NCI-H2227 treated with DMSO at 0.1 percent for 48 hours (cell line): ENCODE data around the gene C1QTNF9B.
A peak's percentile ranks its signal among the peaks of the same experiment; 100 is the strongest.
"Not testable (repeated sequence)": the region's sequence is repeated elsewhere in the genome, so short reads cannot be mapped to it uniquely, and the experiment has no call there.

ENCODE experiments used
- DNase-seq: peaks from one replicate; lab custom pipeline; 2025; lab: John Stamatoyannopoulos, UW

C1QTNF9B gene

GRCh38 chr13:23897452-23897919 lies at the start of gene C1QTNF9B:
Gene C1QTNF9B, minus strand, starts transcription at chr13:23897502.
- not testable (repeated sequence) for DNase-seq

GRCh38 chr13:23946900-23947299 lies 49.6 kb upstream of the C1QTNF9B start:
- DNase-seq = no peak

- DNase-seq = no peak
Observed at GRCh38 chr13:23946067-23946466, 48.8 kb upstream of the C1QTNF9B start.

GRCh38 chr13:23945612-23946011 lies 48.3 kb upstream of the C1QTNF9B start:
- no peak for DNase-seq

DNA sequence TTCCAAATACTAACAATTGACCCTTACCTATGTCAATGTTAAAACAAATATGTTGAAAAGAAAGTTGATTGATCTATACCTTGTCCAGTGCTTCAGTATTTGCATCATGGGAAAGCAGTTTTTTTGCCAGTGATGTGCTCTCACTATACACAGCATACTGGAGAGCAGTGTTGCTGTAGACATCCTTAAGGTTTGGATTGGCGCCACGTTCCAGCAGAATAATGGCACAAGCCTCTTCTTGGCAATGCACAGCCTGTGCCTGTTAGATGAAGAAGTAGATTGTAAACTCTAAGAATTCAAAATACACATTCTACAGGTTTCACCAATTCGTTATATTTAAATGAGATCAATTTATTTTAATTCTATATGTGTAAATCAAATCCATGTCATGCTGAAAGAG lies 43.9 kb upstream of the C1QTNF9B start:
- no peak for DNase-seq

DNA sequence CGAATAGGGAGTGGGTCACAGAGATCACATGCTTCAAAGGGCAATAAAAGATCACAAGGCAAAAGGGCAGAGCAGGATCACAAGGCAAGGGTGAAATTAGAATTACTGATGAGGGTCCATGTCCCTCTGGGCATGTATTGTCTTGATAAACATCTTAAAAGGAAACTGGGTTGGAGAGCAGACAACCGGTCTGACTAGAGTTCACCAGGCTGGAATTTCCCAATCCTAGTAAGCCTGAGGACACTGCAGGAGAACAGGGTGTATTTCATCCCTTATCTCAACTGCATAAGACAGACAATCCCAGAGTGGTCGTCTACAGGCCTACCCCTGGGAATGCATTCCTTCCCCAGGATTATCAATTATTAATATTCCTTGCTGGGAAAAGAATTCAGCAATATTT lies 42.4 kb upstream of the C1QTNF9B start:
- DNase-seq = not testable (repeated sequence)

GRCh38 chr13:23934520-23934919 lies 37.2 kb upstream of the C1QTNF9B start:
- DNase-seq = no peak

DNA sequence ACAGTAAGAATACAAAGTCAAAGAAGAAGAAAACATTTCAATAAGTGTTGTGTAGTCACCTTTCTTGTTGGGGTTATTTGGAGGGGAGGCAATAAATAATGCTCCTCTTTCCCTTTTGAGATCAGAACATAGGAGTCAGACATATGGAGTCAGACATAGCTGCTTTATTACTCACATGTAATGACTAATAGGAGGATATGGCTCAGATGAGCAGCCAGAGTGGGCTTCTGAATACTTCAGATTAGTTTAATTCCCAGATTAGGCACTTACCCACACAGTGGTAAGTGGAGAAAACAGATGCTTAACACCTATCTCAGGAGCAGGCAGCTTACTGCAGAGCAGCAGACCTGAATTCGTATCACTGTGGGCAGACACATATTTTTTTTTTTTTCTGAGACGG lies 31.7 kb upstream of the C1QTNF9B start:
- no peak for DNase-seq

- DNase-seq = no peak
Observed at GRCh38 chr13:23923031-23923430, 25.7 kb upstream of the C1QTNF9B start.

- no peak for DNase-seq
Observed at GRCh38 chr13:23922005-23922932, 25.0 kb upstream of the C1QTNF9B start.

DNA sequence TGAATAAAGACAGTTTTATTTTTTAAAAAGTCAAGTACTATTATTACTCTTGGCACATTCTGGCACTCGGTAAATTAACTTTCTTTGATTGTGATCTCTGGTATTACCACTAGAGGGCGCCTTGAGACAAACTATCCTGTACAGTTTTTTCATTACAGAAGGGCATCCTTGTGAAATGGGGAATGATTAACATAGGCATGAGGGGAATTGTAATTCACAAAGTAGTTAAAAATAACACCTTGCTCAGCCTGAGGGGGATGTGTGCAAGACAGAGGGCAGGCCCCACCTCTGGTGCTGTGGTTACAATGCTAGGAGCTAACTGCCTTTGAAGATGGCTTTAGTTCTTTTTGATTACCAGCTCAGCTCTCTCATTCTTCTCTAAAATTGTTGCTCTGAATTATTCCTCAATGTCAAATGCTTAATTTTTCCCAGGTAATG lies 24.2 kb upstream of the C1QTNF9B start:
- peak; percentile 21 for DNase-seq

GRCh38 chr13:23919006-23919405 lies 21.7 kb upstream of the C1QTNF9B start:
- no peak for DNase-seq

DNA sequence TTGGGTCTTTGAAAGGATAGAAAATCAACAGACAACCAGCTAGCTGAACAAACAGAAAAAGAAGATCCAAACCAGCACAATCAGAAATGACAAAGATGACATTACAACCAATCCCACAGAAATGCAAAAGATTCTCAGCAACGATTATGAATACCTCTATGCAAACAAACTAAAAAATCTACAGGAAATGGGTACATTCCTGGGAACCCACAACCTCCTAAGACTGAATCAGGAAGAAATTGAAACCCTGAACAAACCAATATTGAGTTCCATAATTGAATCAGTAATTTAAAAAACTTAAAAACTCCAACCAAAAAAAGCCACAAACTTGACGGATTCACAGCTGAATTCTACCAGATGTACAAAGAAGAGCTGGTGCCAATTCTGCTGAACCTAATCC lies 20.9 kb upstream of the C1QTNF9B start:
- no peak for DNase-seq

DNA sequence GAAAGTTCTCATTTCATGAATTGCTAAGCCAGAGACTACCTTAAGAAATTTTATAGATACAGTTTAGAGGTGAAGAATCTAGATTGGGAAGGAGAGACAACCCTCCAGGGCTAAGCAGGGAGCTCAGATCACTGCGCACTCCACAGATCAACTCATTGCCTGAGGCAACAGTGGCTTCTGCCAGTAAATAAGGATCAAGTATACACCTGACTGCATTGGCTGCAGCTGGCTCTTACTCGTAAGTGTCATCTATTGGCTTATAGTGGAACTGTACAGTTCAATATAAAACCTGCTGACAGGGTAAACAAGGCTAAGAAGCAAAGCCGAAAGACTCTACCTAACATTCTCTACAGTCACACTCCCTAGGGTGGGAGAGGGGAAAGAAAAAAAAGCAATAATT lies 18.0 kb upstream of the C1QTNF9B start:
- no peak for DNase-seq

GRCh38 chr13:23912469-23912868 lies 15.2 kb upstream of the C1QTNF9B start:
- DNase-seq = no peak

- DNase-seq = no peak
Observed at GRCh38 chr13:23909606-23910005, 12.3 kb upstream of the C1QTNF9B start.

- no peak for DNase-seq
Observed at GRCh38 chr13:23905766-23906165, 8.5 kb upstream of the C1QTNF9B start.

DNA sequence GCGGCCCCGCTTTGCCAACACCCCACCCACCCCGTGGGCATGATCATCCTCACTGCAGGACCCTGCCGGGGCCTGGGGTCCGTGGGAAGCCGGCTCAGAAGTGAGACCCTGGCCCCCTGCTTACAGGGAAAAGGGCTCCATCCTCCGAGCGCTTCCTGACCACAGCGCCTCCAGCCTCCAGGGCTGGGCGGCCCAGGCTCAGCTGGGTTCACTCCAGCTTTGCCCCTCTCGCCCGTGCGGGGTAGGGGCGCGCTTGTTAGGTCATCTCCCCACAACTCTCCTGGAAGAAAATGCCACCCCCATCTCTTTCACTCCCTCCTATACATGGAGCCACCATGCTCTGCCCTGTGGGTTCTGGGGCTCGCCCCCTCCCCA lies 6.6 kb upstream of the C1QTNF9B start:
- no peak for DNase-seq

- DNase-seq = no peak
Observed at GRCh38 chr13:23902975-23903905, 5.9 kb upstream of the C1QTNF9B start.

GRCh38 chr13:23901365-23901764 lies 4.1 kb upstream of the C1QTNF9B start:
- DNase-seq = no peak

GRCh38 chr13:23899555-23899954 lies 2.3 kb upstream of the C1QTNF9B start:
- DNase-seq = no peak

GRCh38 chr13:23898101-23898500 lies 799 bp upstream of the C1QTNF9B start:
- DNase-seq = no peak

- DNase-seq = not testable (repeated sequence)
Observed at GRCh38 chr13:23894746-23895145, 2.6 kb downstream of the C1QTNF9B start.
